Upper lobe of left lung (tissue), 4 donors: ENCODE results near the gene LAGE3.
A peak's percentile ranks its signal among the peaks of the same experiment; 100 is the strongest.

ENCODE experiments used
- POLR2AphosphoS5 ChIP-seq, 2 donors: sonication (generic); formaldehyde crosslinking; IDR thresholded peaks; one replicate each; pipeline ENCODE4 v1.5.1; 2017; ENCODE audit warnings: antibody characterized with exemption in 2 of 2
- TF ChIP-seq, protein P1 (sequence below), 6 experiments: fragments of 450-650 bp in 4 of 6; fragments of 200-600 bp in 2 of 6; sonication (generic) in 2 of 6; IDR thresholded peaks; one replicate each; pipeline ENCODE4 v1.5.1; 2016 to 2019; ENCODE audit warnings: antibody characterized with exemption in 6 of 6

DNA sequence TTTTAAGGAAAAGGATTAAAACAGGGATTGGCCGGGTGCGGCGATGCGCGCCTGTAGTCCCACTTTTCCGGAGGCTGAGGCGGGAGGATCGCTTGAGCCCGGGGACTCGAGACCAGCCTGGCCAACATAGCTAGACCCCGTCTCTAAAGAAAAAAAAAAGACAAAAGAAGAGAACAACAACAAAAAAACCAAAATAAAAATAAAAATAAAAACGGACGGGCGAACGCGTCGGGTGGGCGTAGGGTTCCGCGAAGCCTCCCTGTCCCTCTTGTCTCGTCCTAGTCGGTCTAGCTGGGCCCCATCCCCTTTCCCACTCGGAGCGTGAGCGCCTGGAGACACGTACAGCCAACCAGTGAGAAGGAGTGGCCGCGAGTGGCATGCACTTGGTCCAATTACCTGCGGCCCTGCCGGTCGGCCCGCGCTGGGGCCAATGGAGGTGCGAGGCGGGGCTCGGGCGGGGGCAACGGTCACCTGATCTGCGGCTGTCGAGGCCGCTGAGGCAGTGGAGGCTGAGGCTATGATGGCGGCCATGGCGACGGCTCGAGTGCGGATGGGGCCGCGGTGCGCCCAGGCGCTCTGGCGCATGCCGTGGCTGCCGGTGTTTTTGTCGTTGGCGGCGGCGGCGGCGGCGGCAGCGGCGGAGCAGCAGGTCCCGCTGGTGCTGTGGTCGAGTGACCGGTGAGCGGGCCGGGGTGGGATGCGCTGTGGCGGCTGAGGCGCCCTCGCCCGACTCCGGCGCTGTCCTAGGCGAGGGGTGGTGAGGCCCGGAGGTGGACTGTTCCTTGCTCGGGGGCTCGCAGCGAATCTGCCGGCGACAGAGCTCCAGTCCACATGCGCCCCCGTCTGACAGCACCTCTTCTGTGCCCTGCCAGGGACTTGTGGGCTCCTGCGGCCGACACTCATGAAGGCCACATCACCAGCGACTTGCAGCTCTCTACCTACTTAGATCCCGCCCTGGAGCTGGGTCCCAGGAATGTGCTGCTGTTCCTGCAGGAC lies 50.6 kb downstream of the LAGE3 start, which contains the start of gene ATP6AP1:
- TF ChIP-seq, protein P1, sequence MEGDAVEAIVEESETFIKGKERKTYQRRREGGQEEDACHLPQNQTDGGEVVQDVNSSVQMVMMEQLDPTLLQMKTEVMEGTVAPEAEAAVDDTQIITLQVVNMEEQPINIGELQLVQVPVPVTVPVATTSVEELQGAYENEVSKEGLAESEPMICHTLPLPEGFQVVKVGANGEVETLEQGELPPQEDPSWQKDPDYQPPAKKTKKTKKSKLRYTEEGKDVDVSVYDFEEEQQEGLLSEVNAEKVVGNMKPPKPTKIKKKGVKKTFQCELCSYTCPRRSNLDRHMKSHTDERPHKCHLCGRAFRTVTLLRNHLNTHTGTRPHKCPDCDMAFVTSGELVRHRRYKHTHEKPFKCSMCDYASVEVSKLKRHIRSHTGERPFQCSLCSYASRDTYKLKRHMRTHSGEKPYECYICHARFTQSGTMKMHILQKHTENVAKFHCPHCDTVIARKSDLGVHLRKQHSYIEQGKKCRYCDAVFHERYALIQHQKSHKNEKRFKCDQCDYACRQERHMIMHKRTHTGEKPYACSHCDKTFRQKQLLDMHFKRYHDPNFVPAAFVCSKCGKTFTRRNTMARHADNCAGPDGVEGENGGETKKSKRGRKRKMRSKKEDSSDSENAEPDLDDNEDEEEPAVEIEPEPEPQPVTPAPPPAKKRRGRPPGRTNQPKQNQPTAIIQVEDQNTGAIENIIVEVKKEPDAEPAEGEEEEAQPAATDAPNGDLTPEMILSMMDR (IDR thresholded peaks at IDR 0.05): peak in 1 of 6 experiments; percentile 23
- TF ChIP-seq POLR2AphosphoS5 (IDR thresholded peaks at IDR 0.05): peak; percentile 58 to 83
